Uterus (tissue), 4 donors: ENCODE results near the gene FOXC2. TPM values are rescaled to one million over a fixed set of nuclear protein-coding genes. Genes with fewer than 3 reads are reported as not detected.
A peak's percentile ranks its signal among the peaks of the same experiment; 100 is the strongest.

Source experiments
- DNase-seq, 2 donors: peaks; one replicate each; pipeline ENCODE4 v3.0.0-alpha.2; 2019 to 2020
- H3K27ac ChIP-seq, 2 donors: fragments of 200-600 bp; sonication (generic); 1 replicate in 1 of 2; 2 replicates in 1 of 2; pipeline ENCODE4 v1.5.1; 2016 to 2018
- H3K27me3 ChIP-seq, 2 donors: fragments of 200-600 bp; sonication (generic); one replicate each; pipeline ENCODE4 v1.5.1; 2018 to 2019; ENCODE audit warnings: control low read depth in 1 of 2
- H3K36me3 ChIP-seq, 2 donors: fragments of 200-600 bp; sonication (generic); one replicate each; pipeline ENCODE4 v1.5.1; 2019; ENCODE audit warnings: control low read depth in 1 of 2
- H3K4me1 ChIP-seq, 2 donors: fragments of 200-600 bp; sonication (generic); one replicate each; pipeline ENCODE4 v1.5.1; 2018 to 2019; ENCODE audit warnings: control low read depth in 1 of 2
- H3K4me3 ChIP-seq, 2 donors: fragments of 200-600 bp; sonication (generic); 1 replicate in 1 of 2; 2 replicates in 1 of 2; pipeline ENCODE4 v1.5.1; 2018 to 2019; ENCODE audit warnings: mild to moderate bottlenecking in 1 of 2
- H3K9me3 ChIP-seq, 2 donors: fragments of 200-600 bp; sonication (generic); one replicate each; pipeline ENCODE4 v1.5.1; 2019; ENCODE audit warnings: control low read depth in 1 of 2
- POLR2A ChIP-seq, 2 donors: fragments of 450-650 bp; IDR thresholded peaks; one replicate each; pipeline ENCODE4 v1.6.1; 2016; ENCODE audit warnings: antibody characterized with exemption in 2 of 2, mild to moderate bottlenecking in 1 of 2, moderate library complexity in 1 of 2
- intact Hi-C: fragments of 100-400 bp; cut with DNase I; formaldehyde crosslinking; loops from one replicate; pipeline ENCODE4 v1.15.1; 2023; ENCODE audit warnings: low total_unique reads
- total RNA-seq, 4 donors: library from RNA; depleted of rRNA in 3 of 4; stranded (reverse); fragments of >200 nt in 3 of 4; gene quantifications; one replicate each; pipeline versions ENCODE4 v1.1.0 to v1.2.4, GENCODE V29; 2014 to 2023
- TF ChIP-seq, protein P1 (sequence below), 4 experiments: fragments of 200-600 bp in 2 of 4; fragments of 450-650 bp in 2 of 4; sonication (generic) in 2 of 4; IDR thresholded peaks; one replicate each; pipeline ENCODE4 v1.5.1; 2016 to 2019; ENCODE audit warnings: antibody characterized with exemption in 4 of 4, mild to moderate bottlenecking in 2 of 4, moderate library complexity in 1 of 4
- donor health status: DM: yes; HTN: yes; CAD: no.

The FOXC2 gene
- total RNA-seq, 4 donors from 2014 or later = 0.21 to 2.6 TPM; not detected in 2

DNA sequence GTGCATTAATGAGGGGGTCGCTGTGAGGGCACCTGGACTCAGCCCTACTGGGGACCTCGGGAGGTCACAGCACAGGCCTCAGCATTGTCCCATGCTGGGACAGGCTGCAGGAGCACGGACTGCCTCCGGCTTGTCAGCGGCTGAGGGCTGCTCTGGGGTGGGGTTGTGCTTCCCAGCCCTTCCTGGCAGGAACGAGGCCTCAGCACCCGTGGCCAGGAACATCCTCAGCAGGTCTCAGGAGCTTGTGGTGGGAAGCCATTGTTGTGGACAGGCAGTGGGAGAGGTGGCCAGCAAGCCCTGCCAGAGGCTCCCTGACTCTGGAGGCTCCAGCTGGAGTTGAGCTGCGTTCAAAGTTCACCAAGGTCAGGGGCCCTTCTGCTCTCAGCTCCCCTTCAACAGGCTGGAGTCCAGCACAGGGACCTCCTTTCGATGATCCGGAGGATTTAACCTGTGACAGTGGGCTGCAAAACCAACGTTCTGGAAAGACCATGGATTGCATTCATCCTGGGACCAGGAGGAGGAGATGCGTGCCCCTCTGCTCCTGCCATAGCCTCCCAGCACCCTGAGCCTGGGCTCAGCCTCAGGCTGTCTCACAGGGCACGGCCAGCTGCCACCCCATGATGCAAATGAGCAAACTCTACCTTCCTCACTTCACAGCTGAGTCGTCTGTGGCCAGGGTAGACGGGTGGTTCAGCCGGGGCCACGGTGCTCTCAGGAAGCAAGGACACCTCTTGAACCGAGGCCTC is 44.3 kb downstream of the FOXC2 start:
- peak overlapping the region in 1 of 2 donors; percentile 44 for H3K27ac ChIP-seq
- intact Hi-C loops = no loop called here

DNA sequence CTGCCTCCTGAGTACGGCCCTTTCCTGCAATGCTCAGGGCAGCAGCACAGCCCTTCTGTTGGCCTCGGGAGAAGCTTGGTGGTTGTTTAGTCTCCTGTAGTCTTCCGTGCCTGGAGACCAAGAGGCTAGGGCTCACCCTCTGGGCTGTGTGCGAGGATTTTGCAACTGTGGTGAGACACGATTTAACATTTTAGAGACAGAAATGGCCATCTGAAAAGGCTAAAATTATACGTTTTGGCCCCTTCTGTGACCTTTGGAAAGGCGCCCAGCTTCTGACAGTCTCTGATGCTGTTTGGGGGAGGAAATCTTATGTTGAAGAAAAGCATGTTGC is 44.9 kb downstream of the FOXC2 start:
- peaks cover 0 to 4% of the 10 kb centered on the region in 2 donors for H3K4me1 ChIP-seq
- no peaks in the 10 kb centered on the region for H3K27me3 ChIP-seq
- no peak overlapping the region for H3K4me3 ChIP-seq
- TF ChIP-seq, protein P1, sequence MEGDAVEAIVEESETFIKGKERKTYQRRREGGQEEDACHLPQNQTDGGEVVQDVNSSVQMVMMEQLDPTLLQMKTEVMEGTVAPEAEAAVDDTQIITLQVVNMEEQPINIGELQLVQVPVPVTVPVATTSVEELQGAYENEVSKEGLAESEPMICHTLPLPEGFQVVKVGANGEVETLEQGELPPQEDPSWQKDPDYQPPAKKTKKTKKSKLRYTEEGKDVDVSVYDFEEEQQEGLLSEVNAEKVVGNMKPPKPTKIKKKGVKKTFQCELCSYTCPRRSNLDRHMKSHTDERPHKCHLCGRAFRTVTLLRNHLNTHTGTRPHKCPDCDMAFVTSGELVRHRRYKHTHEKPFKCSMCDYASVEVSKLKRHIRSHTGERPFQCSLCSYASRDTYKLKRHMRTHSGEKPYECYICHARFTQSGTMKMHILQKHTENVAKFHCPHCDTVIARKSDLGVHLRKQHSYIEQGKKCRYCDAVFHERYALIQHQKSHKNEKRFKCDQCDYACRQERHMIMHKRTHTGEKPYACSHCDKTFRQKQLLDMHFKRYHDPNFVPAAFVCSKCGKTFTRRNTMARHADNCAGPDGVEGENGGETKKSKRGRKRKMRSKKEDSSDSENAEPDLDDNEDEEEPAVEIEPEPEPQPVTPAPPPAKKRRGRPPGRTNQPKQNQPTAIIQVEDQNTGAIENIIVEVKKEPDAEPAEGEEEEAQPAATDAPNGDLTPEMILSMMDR (IDR thresholded peaks at IDR 0.05) = no peak
- TF ChIP-seq POLR2A (IDR thresholded peaks at IDR 0.05) = peak in 1 of 2 donors; percentile 15
- no peaks in the 10 kb centered on the region for H3K9me3 ChIP-seq
- intact Hi-C loops = no loop called here
- peak overlapping the region in 1 of 2 donors; percentile 44 for H3K27ac ChIP-seq
- DNase-seq = peak; percentile 29 to 36
- no peaks in the 10 kb centered on the region for H3K36me3 ChIP-seq

More for the DNA sequence above, 44.3 kb downstream of the FOXC2 start:
- no peak for DNase-seq
- peaks cover 0 to 4% of the 10 kb centered on the region in 2 donors for H3K4me1 ChIP-seq
- H3K27me3 ChIP-seq = no peaks in the 10 kb centered on the region
- no peaks in the 10 kb centered on the region for H3K36me3 ChIP-seq
- no peaks in the 10 kb centered on the region for H3K9me3 ChIP-seq
- H3K4me3 ChIP-seq = no peak overlapping the region
- TF ChIP-seq, protein P1 (IDR thresholded peaks at IDR 0.05) = no peak
- no peak for TF ChIP-seq POLR2A (IDR thresholded peaks at IDR 0.05)

GRCh38 chr16:86611941-86612340 is 45.3 kb downstream of the FOXC2 start:
- H3K9me3 ChIP-seq = no peaks in the 10 kb centered on the region
- no peak for DNase-seq
- intact Hi-C loops = no loop called here
- H3K36me3 ChIP-seq = no peaks in the 10 kb centered on the region
- no peak overlapping the region for H3K4me3 ChIP-seq
- TF ChIP-seq, protein P1 (IDR thresholded peaks at IDR 0.05) = no peak
- no peak for TF ChIP-seq POLR2A (IDR thresholded peaks at IDR 0.05)
- H3K27me3 ChIP-seq = no peaks in the 10 kb centered on the region
- no peak overlapping the region for H3K27ac ChIP-seq
- H3K4me1 ChIP-seq = peaks cover 0 to 4% of the 10 kb centered on the region in 2 donors

DNA sequence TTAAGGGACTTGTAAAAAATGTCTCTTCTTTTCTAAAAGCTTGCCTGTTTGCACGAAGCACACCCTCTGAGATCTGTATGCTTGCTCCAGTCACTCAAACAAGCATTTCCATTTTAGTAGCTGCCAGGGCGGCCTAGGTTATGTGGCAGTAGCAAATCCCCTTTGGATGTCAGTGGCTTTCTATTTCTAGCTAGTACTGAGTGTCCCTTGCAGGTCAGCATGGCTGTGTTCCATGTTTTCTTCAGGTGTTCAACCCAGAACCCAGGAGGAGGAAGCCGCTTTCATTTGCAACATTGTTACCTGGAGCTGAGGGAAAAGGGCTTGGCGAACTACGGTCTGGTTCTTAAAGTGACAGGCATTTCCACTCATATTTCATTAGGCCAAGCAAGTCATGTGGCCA is 48.1 kb downstream of the FOXC2 start:
- no peak overlapping the region for H3K27ac ChIP-seq
- TF ChIP-seq, protein P1 (IDR thresholded peaks at IDR 0.05) = no peak
- no peak for TF ChIP-seq POLR2A (IDR thresholded peaks at IDR 0.05)
- no peak overlapping the region for H3K4me3 ChIP-seq
- DNase-seq = no peak
- intact Hi-C loops = no loop called here
- no peaks in the 10 kb centered on the region for H3K27me3 ChIP-seq
- no peaks in the 10 kb centered on the region for H3K36me3 ChIP-seq
- H3K9me3 ChIP-seq = no peaks in the 10 kb centered on the region
- peaks cover 0 to 4% of the 10 kb centered on the region in 2 donors for H3K4me1 ChIP-seq

DNA sequence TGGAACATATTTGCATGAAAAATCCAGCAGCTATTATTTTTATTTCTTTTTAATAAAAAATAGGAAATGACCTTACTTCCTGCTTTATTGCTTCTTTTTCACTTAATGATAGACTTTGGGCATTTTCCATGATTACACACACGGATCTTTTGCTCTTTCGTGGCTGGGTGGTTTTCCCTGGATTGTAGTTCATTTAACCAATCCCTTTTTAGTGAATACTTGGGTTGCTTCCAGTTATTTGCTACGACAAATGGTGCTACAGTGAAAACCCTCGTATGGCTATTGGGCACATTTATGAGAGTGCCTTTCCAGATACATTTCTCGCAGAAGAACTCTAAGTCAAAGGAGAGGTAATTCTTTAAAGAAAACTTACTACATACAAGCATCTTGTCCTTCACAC is 50.3 kb downstream of the FOXC2 start:
- Histone ChIP-seq H3K27ac (no peak overlapping the region), H3K4me3 (no peak overlapping the region), H3K36me3 (no peaks in the 10 kb centered on the region), H3K4me1 (no peaks in the 10 kb centered on the region), H3K27me3 (no peaks in the 10 kb centered on the region), H3K9me3 (no peaks in the 10 kb centered on the region)
- no peak for TF ChIP-seq POLR2A (IDR thresholded peaks at IDR 0.05)
- TF ChIP-seq, protein P1 (IDR thresholded peaks at IDR 0.05) = no peak
- no peak for DNase-seq
- intact Hi-C loops = no loop called here
